H9 (cell line): ENCODE results near the gene DPP3. TPM values are rescaled to one million over a fixed set of nuclear protein-coding genes. Genes with fewer than 3 reads are reported as not detected.
A peak's percentile ranks its signal among the peaks of the same experiment; 100 is the strongest.

ENCODE experiments used
- DNase-seq: peaks from one replicate; pipeline ENCODE4 v3.0.0-alpha.2; 2017
- H2AFZ ChIP-seq: one replicate; pipeline ENCODE4 v1.6.1; 2013; ENCODE audit warnings: mild to moderate bottlenecking, low read length, control low read depth, moderate library complexity
- H2AK5ac ChIP-seq: 2 replicates; pipeline ENCODE4 v1.6.1; 2013; ENCODE audit warnings: low read length, control low read depth, mixed read lengths; ENCODE audit not compliant: insufficient read length
- H2BK120ac ChIP-seq: one replicate; pipeline ENCODE4 v1.6.1; 2013; ENCODE audit warnings: low read depth, mild to moderate bottlenecking, low read length, control low read depth, inconsistent platforms; ENCODE audit not compliant: poor library complexity, severe bottlenecking
- H2BK12ac ChIP-seq: 2 replicates; pipeline ENCODE4 v1.6.1; 2013; ENCODE audit warnings: low read length, control low read depth, mixed read lengths, low read depth; ENCODE audit not compliant: insufficient read length
- H2BK15ac ChIP-seq: 2 replicates; pipeline ENCODE4 v1.6.1; 2013; ENCODE audit warnings: low read depth, low read length, control low read depth
- H2BK20ac ChIP-seq: one replicate; pipeline ENCODE4 v1.6.1; 2013; ENCODE audit warnings: low read depth, mild to moderate bottlenecking, low read length, control low read depth, inconsistent platforms; ENCODE audit not compliant: poor library complexity, severe bottlenecking
- H2BK5ac ChIP-seq: 2 replicates; pipeline ENCODE4 v1.6.1; 2013; ENCODE audit warnings: low read length, control low read depth, mixed read lengths; ENCODE audit not compliant: insufficient read length
- H3K14ac ChIP-seq: 2 replicates; pipeline ENCODE4 v1.6.1; 2013; ENCODE audit warnings: low read length, control low read depth; ENCODE audit not compliant: insufficient read depth
- H3K18ac ChIP-seq: 2 replicates; pipeline ENCODE4 v1.6.1; 2013; ENCODE audit warnings: low read depth, mild to moderate bottlenecking, mixed read lengths, low read length, control low read depth; ENCODE audit not compliant: insufficient read length
- H3K23ac ChIP-seq: 2 replicates; pipeline ENCODE4 v1.6.1; 2013; ENCODE audit warnings: low read length, control low read depth, mixed read lengths, low read depth; ENCODE audit not compliant: insufficient read length
- H3K23me2 ChIP-seq: 2 replicates; pipeline ENCODE4 v1.6.1; 2013; ENCODE audit warnings: low read depth, mild to moderate bottlenecking, mixed read lengths, low read length, control low read depth; ENCODE audit not compliant: insufficient read length, poor library complexity, severe bottlenecking
- H3K27ac ChIP-seq: 2 replicates; pipeline ENCODE4 v1.5.1; 2013; ENCODE audit warnings: low read length, control low read depth, mixed read lengths, low read depth; ENCODE audit not compliant: insufficient read length
- H3K27me3 ChIP-seq: 2 replicates; pipeline ENCODE4 v1.6.1; 2013; ENCODE audit warnings: low read length, control low read depth, inconsistent platforms; ENCODE audit not compliant: insufficient read depth
- H3K4ac ChIP-seq: 2 replicates; pipeline ENCODE4 v1.6.1; 2013; ENCODE audit warnings: low read depth, mild to moderate bottlenecking, control low read depth, inconsistent platforms, low read length, moderate library complexity
- H3K4me1 ChIP-seq: 2 replicates; pipeline ENCODE4 v1.6.1; 2013; ENCODE audit warnings: low read length, control low read depth, inconsistent platforms; ENCODE audit not compliant: insufficient read depth
- H3K4me2 ChIP-seq: 2 replicates; pipeline ENCODE4 v1.6.1; 2013; ENCODE audit warnings: low read length, control low read depth, mixed read lengths; ENCODE audit not compliant: insufficient read length, insufficient read depth
- H3K56ac ChIP-seq: 2 replicates; pipeline ENCODE4 v1.6.1; 2013; ENCODE audit warnings: low read depth, mild to moderate bottlenecking, mixed read lengths, low read length, control low read depth; ENCODE audit not compliant: insufficient read length
- H3K79me1 ChIP-seq: 2 replicates; pipeline ENCODE4 v1.6.1; 2013; ENCODE audit warnings: low read depth, mild to moderate bottlenecking, moderate library complexity, low read length, control low read depth, inconsistent platforms; ENCODE audit not compliant: insufficient read depth, poor library complexity, severe bottlenecking
- H3K79me2 ChIP-seq: 2 replicates; pipeline ENCODE4 v1.6.1; 2013; ENCODE audit warnings: low read length, control low read depth, inconsistent platforms; ENCODE audit not compliant: insufficient read depth
- H3K9ac ChIP-seq: 2 replicates; pipeline ENCODE4 v1.6.1; 2013; ENCODE audit warnings: low read length, control low read depth, mixed read lengths; ENCODE audit not compliant: insufficient read length; ENCODE audit errors: extremely low read depth
- H3K9me3 ChIP-seq: one replicate; pipeline ENCODE4 v1.6.1; 2013; ENCODE audit warnings: low read depth, low read length, inconsistent platforms; ENCODE audit not compliant: control insufficient read depth
- H3T11ph ChIP-seq: one replicate; pipeline ENCODE4 v1.6.1; 2013; ENCODE audit warnings: mild to moderate bottlenecking, low read length, control low read depth, inconsistent platforms
- H4K20me1 ChIP-seq: one replicate; pipeline ENCODE4 v1.6.1; 2013; ENCODE audit not compliant: control insufficient read depth, insufficient read length, insufficient read depth
- H4K5ac ChIP-seq: 2 replicates; pipeline ENCODE4 v1.6.1; 2013; ENCODE audit warnings: low read depth, mild to moderate bottlenecking, mixed read lengths, low read length, control low read depth; ENCODE audit not compliant: insufficient read length
- H4K8ac ChIP-seq: replicated peaks from 2 replicates; pipeline ENCODE4 v1.6.1; 2013; ENCODE audit warnings: low read length, control low read depth, mixed read lengths, low read depth; ENCODE audit not compliant: insufficient read length
- H4K91ac ChIP-seq: 2 replicates; pipeline ENCODE4 v1.6.1; 2013; ENCODE audit warnings: low read depth, mild to moderate bottlenecking, moderate library complexity, mixed read lengths, low read length, control low read depth; ENCODE audit not compliant: insufficient read length
- H3K27ac Mint-ChIP-seq, 3 experiments: 2 replicates in 2 of 3; 3 replicates in 1 of 3; pipeline ENCODE4 v1.8.0; 2020 to 2021; ENCODE audit warnings: mixed read lengths in 3 of 3, mild to moderate bottlenecking in 1 of 3, moderate library complexity in 1 of 3
- H3K27me3 Mint-ChIP-seq: 2 replicates; pipeline ENCODE4 v1.8.0; 2021; ENCODE audit warnings: low read depth, mild to moderate bottlenecking, moderate library complexity, mixed read lengths
- H3K36me3 Mint-ChIP-seq, 3 experiments: 2 replicates in 2 of 3; 3 replicates in 1 of 3; pipeline ENCODE4 v1.8.0; 2020 to 2021; ENCODE audit warnings: low read depth in 3 of 3, mixed read lengths in 3 of 3; ENCODE audit not compliant: insufficient read depth in 1 of 3
- H3K4me1 Mint-ChIP-seq, 2 experiments: 2 replicates each; pipeline ENCODE4 v1.8.0; 2020; ENCODE audit warnings: mixed read lengths in 2 of 2
- H3K4me3 Mint-ChIP-seq, 2 experiments: 2 replicates in 1 of 2; 3 replicates in 1 of 2; pipeline ENCODE4 v1.8.0; 2020 to 2021; ENCODE audit warnings: mild to moderate bottlenecking in 2 of 2, mixed read lengths in 2 of 2, moderate library complexity in 1 of 2
- H3K9me3 Mint-ChIP-seq, 2 experiments: 2 replicates in 1 of 2; 3 replicates in 1 of 2; pipeline ENCODE4 v1.8.0; 2020; ENCODE audit warnings: mild to moderate bottlenecking in 2 of 2, mixed read lengths in 2 of 2, moderate library complexity in 1 of 2
- WGBS: extraction: QIAGEN DNeasy Blood & Tissue Kit; methylation state at CpG from one replicate; pipeline ENCODE4 v1.1.7; 2013; ENCODE audit warnings: missing lambda C conversion rate, low lambda C conversion rate, mixed read lengths; ENCODE audit not compliant: insufficient read length; ENCODE audit errors: extremely low coverage; 5-methylcytosine and 5-hydroxymethylcytosine counted together
- total RNA-seq: library from RNA; stranded (reverse); gene quantifications from 2 replicates; pipeline ENCODE4 v1.2.1, GENCODE V29; 2021
- TF ChIP-seq, protein P1 (sequence below): fragments of 200-600 bp; sonication (generic); conservative IDR thresholded peaks from 3 replicates; pipeline ENCODE4 v1.8.0; 2021; ENCODE audit warnings: antibody characterized with exemption, mild to moderate bottlenecking

The DPP3 gene
- total RNA-seq, 1 experiment from 2014 or later = 85.3 TPM

DNA sequence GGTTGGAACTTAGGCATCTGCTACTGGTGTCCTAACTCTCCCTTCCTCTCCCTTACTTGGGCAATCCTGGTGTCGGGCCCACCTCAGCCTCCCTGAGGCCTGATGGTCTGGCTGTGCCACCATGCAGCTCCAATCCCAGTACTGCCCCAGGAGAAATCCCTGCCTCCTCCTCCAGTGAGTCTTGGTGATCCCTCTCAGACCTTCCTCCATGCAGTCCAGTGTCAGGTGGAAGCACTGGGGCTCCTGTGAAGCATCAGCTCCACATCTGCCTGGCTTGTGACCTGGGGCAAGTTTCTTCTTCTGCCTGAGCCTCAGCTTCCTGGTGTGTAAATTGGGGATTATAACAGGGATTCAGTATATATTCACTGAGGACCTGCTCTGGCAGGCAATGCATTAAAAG is 15.3 kb upstream of the DPP3 start:
- no peak overlapping the region for H3T11ph ChIP-seq
- no peak overlapping the region for H2BK20ac ChIP-seq
- H2BK120ac ChIP-seq = no peak overlapping the region
- H3K27me3 ChIP-seq = no peaks in the 10 kb centered on the region
- H3K9me3 Mint-ChIP-seq = peaks cover 16 to 27% of the 10 kb centered on the region in 2 experiments; a peak in 4 of 5 replicates
- H4K5ac ChIP-seq = no peak overlapping the region
- H3K18ac ChIP-seq = no peak overlapping the region
- no CpG with 5 or more reads among the region's 1 CpG for WGBS
- H4K20me1 ChIP-seq = no peaks in the 10 kb centered on the region
- no peak overlapping the region for H2AK5ac ChIP-seq
- H3K27ac Mint-ChIP-seq = no peak overlapping the region
- H3K36me3 Mint-ChIP-seq = peaks cover 0 to 29% (median 7%) of the 10 kb centered on the region in 3 experiments; a peak in 5 of 7 replicates
- H3K23ac ChIP-seq = no peak overlapping the region
- H3K23me2 ChIP-seq = peaks cover 6% of the 10 kb centered on the region
- no peak overlapping the region for H3K27ac ChIP-seq
- peaks cover 17 to 32% of the 10 kb centered on the region in 2 experiments for H3K4me1 Mint-ChIP-seq
- no peak overlapping the region for H2AFZ ChIP-seq
- no peak for DNase-seq
- H2BK5ac ChIP-seq = no peak overlapping the region
- no peak overlapping the region for H4K91ac ChIP-seq
- H3K4ac ChIP-seq = no peak overlapping the region
- no peaks in the 10 kb centered on the region for H3K9me3 ChIP-seq
- no peak overlapping the region for H3K14ac ChIP-seq
- peaks cover 10% of the 10 kb centered on the region for H3K27me3 Mint-ChIP-seq
- peak overlapping the region in 1 of 2 experiments; percentile 90; a peak in 2 of 5 replicates for H3K4me3 Mint-ChIP-seq
- H3K4me2 ChIP-seq = peak overlapping the region; percentile 71
- no peak overlapping the region for H3K9ac ChIP-seq
- no peak overlapping the region for H2BK12ac ChIP-seq
- no peaks in the 10 kb centered on the region; the same call in 1 of the 2 replicates for H3K4me1 ChIP-seq
- H3K79me1 ChIP-seq = no peaks in the 10 kb centered on the region
- TF ChIP-seq, protein P1, sequence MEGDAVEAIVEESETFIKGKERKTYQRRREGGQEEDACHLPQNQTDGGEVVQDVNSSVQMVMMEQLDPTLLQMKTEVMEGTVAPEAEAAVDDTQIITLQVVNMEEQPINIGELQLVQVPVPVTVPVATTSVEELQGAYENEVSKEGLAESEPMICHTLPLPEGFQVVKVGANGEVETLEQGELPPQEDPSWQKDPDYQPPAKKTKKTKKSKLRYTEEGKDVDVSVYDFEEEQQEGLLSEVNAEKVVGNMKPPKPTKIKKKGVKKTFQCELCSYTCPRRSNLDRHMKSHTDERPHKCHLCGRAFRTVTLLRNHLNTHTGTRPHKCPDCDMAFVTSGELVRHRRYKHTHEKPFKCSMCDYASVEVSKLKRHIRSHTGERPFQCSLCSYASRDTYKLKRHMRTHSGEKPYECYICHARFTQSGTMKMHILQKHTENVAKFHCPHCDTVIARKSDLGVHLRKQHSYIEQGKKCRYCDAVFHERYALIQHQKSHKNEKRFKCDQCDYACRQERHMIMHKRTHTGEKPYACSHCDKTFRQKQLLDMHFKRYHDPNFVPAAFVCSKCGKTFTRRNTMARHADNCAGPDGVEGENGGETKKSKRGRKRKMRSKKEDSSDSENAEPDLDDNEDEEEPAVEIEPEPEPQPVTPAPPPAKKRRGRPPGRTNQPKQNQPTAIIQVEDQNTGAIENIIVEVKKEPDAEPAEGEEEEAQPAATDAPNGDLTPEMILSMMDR = no peak
- no peak overlapping the region for H4K8ac ChIP-seq
- no peak overlapping the region for H2BK15ac ChIP-seq
- H3K56ac ChIP-seq = no peak overlapping the region
- H3K79me2 ChIP-seq = no peaks in the 10 kb centered on the region
